ENCODE results near the gene TMEM184B.
A peak's percentile ranks its signal among the peaks of the same experiment; 100 is the strongest.

The TMEM184B gene

DNA sequence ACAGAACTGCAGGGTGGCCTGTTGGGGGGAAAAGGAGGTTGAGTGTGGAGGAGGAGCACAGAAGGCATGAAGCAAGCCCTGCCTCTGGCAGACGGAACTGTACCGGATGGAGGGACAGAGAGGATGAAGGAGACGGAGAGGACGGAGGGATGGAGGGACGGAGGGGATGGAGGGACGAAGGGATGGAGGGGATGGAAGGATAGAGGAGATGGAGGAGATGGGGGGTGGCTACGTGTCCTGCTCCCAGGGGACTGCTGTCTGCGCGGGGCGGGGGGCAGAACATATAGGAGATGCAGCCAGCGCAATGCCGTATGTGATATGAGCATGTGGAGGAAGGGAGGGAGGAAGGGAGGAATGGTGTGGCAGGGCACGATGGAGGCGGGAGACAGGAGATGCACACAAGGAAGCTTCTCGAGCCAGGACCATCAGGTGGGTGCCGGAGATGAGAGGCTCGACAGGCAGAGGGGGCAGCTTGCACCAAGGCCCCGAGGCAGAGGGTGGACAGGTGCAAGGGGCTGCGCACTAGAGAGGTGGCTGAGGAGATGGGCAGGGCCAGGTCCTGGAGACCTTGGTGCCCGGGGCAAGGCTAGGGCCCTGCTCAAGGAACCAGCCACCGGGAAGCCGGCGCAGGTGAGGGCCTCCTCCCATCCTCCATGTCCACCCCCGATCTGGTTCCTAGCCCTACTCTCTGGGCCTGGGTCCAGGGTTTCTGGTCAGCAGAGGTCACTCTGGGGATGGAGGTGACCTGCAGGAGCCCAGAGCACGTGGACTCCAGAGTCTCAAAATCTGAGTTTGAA, 45.8 kb downstream of the TMEM184B start:
- no peak for DNase-seq

DNA sequence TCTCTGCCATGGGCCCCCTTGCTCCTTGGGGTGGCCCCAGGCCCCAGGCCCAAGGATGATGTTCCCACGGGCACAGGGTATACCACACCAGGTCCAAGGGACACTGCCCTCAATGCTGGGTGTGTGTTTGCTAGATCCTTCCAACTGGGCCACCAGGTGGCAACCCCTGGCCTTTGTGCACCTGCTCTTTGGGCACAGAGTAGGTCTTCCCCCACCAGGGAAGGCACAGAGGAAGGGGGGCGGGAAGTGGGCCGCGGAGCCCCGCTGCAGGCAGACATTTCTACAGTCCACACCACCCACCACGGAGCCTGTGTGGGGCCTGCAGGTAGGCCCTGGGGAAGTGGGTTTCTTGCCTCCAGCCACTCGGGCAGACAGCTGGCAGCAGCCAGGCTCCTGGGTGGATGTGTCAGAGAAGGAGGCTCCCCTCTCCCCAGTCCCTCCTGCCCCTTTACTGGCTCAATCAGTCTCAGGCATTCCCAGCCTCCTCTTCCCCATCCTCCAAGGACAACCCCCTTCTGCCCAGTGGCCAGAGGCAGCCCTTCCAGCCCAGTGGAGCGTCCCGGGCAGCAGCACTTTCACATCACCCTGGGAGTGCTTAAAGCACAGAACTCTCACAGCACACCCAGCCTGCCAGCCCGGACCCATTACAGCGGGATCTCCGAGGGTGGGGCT, 49.4 kb downstream of the TMEM184B start:
- peak in 6 of 14 donors; percentile 7 to 65 (median 35) for DNase-seq

DNA sequence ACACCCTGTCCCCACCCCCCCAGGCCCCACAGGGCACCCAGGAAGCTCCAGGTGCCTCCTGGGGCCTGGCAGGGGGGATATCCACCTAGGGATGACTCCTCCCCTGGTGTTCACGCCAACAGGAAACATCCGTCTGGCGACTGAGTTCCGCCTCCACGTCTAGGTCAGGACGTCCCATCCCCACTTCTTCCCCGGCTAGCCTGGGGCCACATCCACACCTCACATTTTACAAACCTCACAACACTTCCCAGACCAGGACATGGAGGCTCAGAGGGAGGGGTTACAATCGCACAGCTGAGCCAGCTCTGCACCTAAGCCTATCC, 50.1 kb downstream of the TMEM184B start:
- DNase-seq = no peak

DNA sequence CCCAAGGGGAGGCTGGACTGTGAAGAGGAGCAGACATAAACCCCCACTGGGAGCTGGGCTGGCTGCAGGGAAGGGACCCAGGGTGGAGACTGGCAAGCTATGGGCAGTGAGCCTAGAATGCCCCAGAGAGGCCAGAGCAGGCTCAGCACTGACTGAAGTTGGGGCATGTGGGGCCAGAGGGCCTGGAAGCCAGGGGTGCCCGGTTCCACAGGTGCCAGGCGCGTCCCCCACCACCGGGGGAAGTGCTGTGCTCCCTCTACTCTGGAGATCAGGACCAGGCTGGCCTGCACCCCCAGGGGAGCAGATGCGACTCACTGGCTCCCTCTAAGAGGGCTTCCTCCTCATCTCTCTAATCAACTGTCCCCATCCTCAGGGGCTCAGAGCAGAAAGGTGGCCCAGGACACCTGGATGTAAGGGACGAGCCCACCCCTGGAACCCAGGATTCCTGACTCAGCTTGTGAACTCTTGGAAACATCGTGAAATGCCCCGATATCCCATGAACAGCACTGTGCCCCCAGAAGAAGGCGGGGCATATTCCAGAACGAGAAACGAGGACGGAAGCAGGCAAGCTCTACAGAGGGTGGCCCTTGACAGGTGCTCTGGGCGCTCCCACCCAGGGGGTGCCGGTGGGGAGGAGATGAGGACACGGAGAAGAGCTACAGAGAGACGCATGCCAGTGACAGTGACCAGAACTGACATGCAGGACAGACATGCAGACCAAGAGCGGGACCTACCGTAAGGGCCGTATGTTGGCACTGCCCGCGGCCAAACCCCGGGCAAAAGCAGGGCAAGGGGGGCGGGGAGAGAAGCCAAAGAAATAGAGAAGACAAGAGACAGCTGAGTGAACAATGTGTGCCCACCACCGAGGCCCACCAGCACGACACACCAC, 50.7 kb downstream of the TMEM184B start:
- DNase-seq = no peak

DNA sequence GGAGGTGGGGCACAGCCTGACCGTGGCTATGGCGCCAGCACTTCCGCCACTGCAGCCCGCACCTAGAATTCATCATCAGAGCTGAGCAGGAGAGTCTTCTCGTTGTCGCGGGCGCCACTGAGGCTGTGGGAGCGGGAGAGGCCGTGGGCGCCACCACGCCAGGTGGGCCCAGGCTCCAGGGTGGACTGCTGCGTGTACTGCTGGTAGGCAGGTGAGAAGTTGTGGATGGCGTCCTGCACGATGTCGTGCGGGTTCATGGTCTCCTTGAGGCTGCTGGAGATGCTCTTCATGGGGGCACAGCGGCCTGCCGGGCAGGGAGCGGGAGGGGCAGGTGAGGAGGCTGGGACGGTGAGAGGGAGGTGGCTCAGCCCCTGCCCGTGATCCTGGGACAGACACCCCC, 51.4 kb downstream of the TMEM184B start:
- no peak for DNase-seq

DNA sequence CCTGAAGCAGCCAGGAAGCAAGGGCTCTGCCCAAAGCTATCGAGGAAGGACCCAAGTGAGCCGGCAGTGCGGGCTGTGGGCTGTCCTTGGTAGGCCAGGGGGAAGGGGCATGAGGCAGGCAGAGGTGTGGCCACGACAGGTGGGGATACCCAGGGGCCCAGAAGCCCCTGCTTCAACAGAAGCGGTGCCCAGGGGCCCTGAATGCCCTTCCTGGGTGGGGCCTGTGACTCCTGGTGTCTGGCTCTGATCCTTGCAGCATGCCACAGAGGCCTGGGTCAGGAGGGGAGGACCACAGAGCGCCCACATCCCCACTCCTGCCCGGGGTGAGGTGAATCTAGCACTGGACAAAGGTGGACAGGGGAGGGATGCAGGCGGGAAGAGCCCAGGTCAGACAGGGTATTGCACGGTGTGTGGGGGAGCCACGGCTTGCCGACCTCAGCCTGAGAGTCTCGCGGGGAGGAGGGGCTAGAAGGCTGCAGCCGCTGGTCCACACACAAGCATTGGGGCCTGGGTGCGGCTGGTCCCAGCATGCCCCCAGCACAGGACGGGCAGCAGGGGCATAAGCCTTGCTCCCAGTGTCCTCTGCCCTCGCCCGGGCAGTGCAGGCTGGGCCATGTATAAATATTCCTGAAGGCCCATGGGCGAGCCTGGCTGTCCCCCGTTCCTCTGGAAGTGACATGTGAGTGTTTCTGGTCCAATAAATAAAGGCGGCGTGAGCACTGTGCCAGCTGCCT, 52.0 kb downstream of the TMEM184B start:
- no peak for DNase-seq

DNA sequence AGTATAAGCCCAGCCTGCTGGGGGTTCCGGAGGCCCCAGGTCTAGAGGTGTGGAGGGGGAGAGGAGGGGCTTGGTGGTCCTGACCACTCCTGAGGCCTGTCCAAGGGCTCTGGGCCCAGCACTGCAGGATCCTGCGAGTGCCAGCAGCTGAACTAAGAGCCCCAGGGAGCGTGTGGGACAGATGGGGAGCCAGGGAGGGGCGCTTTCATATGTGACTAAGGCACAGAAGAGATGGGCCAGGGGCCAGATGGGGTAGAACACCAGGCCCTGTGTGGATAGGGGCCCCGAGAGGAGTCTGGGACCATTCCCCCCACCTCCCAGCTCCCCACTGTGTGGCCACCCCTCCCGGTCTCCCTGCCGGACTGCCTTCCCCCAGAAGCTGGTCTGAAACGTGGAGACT, 52.6 kb downstream of the TMEM184B start:
- no peak for DNase-seq

DNA sequence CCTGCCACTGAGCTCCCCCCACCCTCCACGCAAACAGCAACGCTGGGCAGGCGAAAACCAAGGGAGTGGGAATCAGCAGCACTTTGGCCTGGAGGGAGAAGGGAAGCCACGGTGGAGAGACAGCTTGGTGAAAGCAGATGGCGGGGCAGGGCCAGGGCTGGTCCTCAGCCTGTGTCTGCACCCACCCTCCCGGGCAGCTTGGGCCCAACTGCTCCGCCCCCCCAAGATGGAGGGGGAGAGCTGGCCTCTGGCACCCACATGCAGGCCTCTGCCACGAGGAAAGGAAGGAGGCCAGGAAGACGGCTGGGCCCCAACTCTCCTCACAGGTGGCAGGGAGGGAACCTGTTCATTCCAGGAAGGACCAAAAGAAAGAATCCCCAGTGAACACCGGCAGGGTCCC, 53.2 kb downstream of the TMEM184B start:
- peak in 1 of 14 donors; percentile 58 for DNase-seq

DNA sequence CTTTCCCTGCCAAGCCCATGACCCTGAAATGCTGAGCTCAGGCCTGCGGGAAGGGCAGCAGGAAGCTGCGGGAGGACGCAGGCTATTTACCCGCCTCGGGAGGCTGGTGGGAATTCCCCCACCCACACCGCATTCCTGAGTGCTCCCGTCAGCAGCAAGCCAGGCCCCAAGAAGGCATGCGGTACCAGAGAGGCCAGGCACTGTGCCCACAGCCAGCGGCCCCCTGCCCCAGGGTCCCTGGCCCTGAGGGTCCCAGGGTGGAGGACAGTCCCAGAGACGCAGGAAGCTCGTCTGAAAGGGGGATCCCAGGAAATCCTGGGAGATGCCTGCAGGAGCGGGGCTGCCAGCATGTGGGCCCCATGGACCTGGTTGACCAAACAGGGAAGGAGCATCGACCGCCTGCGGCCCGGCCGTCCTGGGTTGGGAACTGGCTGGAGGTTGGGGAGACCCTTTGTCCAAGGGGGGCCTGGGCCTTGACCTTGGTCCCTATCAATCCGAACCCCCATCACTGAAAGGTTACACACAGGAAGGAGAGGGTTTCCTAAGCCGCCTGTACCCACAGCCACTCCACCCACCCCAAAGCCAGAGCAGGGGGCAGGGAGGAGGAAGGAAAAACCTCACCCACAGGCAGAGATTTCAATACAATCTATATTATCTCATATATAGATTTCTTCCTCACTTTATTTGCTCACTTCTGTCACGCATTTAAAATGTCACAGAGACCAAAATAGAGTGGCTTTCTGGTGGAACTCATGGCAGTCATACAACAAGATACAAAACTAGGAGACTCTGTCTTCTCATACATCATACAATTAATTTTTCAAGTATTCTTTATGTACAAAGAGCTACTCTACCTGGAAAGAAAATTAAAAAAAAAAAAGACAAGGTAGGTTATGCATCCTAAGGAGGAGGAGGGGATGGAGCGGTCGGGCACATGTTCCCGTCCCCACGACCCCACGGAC, 53.9 kb downstream of the TMEM184B start:
- DNase-seq = no peak

DNA sequence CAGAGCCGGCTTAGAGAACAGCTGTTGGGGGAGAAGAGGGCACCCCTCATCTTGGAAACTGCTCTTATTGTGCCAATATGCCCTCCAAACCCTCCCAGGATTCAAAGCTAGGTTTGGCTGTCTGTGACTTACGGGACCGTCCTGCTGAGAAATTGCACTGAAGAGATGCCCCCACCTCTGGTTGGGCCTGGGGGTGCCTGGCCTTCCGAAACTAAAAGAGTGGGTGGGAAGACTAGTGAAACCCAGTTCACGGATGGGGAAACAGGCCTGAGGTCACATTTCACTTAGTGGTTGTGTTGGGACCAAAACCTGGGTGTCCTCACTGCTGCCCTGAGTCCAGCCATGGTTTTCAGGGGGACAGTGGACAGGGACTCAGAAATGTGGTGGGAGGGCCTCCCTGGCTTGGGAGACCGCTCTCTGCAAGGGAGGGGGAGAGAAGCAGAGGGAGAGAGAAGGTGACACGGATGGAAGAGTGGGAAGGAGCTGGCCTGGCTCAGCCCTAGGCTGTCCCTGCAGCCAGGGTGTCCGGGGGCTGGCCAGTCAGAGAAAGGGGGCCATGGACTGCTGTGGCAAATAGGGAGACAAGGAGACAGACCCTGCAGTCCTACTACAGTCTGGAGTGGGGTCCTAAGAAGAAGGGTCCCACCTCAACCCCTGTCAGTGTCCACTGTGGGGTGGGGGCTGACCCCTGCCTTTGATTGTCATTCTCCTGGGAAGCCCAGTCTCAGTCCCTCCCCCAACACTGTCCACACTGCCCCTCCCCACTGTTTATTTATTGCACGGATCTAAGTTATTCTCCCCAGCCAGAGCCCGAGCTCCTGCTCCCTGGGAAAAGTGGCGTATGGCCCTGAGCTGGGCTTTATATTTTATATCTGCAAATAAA, 57.4 kb downstream of the TMEM184B start:
- DNase-seq = no peak

DNA sequence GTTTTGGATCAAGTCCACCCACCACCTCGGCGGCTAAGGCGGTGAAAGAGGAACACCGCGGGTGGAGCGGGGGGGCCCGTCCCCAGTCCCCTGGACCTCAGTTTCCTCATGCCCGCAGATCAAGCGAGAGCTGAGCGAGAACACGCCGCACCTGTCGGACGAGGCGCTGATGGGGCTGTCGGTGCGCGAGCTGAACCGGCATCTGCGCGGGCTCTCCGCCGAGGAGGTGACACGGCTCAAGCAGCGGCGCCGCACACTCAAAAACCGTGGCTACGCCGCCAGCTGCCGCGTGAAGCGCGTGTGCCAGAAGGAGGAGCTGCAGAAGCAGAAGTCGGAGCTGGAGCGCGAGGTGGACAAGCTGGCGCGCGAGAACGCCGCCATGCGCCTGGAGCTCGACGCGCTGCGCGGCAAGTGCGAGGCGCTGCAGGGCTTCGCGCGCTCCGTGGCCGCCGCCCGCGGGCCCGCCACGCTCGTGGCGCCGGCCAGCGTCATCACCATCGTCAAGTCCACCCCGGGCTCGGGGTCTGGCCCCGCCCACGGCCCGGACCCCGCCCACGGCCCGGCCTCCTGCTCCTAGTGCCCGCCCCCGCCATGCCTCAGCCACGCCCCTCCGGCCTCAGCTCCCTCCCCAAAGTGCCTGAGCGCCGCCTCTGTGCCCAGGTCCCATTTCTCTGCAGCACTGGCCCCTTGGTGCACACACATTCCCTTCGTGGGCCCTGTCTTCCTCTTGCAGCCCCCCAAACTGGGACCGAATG, 58.3 kb downstream of the TMEM184B start:
- DNase-seq = peak in 4 of 14 donors; percentile 18 to 66 (median 48)

DNA sequence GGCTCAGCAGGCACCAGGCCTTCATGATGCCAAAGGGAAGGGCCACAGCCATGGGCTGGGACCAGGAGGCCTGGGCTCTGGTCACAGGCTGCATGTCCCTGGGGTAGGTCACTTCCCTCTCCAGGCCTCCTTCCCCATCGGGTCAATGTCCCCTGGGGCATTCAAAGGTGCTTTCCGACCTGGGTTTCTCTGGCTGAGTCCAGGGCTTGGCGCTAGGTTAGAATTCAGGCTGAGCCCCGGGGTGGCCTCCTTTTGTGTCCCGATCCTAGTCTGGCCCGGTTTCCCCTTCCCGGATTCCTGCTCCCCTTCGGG, 58.9 kb downstream of the TMEM184B start:
- DNase-seq = no peak

DNA sequence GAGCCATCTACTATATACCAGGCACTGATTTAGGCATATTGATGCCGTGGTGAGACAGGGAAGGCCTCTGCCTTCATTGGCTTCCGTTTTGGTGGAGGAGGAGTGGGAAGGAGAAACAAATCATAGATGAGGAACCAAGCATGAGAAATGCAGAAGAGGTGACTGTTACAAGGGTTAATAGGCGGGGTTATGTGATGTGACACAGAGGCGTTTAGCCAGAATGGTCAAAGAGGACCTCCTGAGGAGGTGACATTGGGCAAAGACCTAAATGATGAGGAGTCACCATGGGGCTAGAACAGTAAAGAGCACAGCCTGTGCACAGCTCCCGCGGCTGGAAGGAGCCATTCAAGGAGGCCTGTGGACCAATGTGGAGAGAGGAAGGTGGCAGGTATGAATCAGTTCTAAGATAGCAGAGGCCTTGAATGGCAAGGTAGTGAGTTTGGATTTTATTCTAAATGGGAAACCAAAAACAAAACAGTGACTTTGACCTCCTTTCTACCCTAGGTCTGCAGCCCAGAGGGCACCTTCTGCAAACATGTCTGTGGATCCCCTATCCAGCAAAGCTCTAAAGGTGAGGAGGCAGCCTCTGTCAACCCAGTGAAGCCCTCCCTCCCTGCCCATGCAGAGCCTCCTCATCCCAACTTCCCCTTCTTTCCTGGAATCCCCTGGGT, 59.4 kb downstream of the TMEM184B start:
- DNase-seq = no peak

DNA sequence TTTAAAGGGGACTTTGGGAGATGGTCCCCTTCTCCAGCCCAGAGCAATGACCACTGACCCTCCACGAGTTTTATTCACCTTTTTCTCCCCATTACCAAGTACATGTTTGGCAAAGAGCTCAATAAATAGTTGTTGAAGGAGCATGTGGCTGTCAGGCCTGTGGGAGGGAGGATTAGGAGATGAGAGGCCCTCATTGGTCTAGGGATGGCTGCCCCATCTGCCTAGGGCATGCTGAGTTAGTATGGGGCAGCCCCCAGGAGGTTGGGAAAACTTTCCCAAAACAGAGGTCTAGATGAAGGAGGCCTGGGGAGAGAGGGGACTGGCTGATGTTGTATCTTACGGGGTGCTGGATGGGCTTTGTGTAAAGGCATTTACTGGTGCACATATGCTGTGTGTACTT, 60.4 kb downstream of the TMEM184B start:
- DNase-seq = no peak

DNA sequence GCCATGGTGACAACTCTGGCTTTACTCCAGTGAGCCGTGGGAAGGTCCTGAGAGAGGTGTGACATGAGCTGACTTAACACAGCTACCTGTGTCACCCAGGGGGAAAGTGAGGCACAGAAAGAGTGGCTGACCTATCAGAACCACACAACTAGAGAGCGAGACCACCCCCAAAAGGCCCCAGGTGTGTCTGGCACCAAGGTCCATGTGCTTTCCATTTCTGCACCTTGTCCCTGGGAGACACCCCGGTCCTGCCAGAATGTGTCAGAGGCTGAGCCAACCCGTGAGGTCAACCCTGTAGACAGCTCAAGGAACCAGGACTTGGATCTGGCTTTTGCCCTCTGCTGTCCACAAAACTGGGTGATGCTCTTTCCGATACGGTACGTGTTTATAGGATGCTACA, 61.3 kb downstream of the TMEM184B start:
- no peak for DNase-seq

DNA sequence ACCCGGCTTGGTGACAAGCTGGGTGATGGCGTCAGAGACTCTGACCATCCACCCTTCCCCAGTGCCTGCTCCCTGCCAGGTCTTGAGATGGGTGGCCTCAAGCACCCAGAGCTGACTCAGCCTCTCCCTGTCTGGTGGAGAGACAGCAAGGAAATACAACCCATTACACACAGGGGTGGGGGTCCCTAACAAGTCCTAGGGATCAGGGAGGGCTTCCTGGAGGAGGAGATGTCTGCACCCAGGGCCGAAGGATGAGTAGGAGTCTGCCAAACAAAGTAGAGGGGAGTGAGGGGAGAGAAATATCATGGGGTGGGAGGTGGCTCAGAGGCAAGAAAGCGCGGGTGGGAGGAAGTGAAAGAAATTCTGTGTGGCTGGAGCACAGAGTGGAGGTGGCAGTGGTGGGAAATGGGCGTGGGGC, 64.2 kb downstream of the TMEM184B start:
- DNase-seq = no peak

DNA sequence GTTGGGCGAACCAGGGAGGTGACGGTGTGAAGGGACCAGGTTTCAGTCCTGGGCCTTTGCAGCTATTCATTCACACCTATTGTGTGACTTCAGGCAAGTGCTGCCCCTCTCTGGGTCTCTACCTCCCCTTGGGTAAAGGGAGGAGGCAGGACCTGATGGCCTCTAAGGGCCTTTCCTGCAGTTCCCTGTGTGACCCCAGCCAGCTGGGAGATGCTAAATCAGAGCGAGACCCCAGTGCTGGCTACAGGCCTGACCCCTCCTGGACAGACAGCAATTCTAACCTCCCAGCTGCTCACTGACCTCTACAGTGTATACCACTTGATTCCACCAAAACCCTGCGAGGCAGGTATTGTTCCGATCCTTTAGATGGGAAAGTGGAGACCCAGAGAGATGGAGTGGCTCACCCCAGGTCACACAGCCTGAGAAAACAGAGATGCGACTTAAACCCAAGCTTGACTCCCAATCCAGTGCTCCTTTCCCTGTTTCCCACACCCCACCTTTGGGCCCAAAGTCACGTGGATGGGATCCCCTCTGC, 64.8 kb downstream of the TMEM184B start:
- DNase-seq = no peak

DNA sequence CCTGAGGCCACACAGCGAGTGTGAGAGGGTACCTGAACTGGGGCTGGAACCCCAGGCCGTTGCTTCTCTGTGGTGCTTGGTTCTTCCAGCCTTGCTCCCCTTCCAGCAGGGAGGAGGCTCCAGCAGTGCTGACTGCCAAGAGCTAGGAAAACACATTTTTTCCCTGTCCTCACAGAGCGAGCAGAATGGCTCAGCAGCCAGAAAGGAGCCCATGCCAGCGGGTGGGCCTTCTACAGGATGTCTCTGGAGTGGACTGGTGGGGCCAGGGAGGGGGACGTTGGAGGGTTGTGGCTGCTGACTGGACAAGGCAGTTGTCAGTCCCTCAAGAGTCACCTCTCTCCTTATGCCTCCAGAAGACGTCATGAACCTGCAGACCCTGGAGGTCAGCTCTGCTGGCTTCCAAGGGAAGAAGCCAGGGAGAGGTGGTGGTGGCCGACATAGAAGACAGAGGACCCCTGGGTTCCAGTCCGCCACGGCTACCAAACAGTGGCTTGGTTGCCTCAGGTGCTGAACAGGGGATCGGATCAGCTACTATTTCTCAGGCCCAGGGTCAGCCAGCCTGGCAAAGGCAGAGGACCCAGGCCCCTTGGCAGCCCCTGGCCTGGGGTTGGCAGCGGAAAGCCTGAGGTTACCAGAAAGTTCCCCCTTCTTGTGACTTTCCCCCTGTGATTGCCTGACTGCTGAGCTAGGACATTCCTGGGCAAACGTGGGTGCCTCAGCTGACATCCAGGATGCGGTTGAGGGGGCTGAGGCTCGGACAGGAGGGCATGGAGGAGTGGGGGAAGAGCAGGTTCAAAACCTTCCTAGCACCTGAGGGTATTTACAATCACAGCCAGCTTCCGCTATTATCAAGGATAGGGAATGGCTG, 67.3 kb downstream of the TMEM184B start:
- DNase-seq = peak in 7 of 14 donors; percentile 22 to 77 (median 53)
